SK-N-SH (cell line): ENCODE data around the gene TNFRSF12A. TPM values are rescaled to one million over a fixed set of nuclear protein-coding genes. Genes with fewer than 3 reads are reported as not detected.

Experiments
- CTCF ChIA-PET: fragments of 300-600, 350-600 bp; formaldehyde crosslinking; extraction: SDS; loops from one replicate; lab custom pipeline; 2021; lab: Yijun Ruan, JAX
- POLR2A ChIA-PET: fragments of 350-600 bp; sonication (Branson Sonifier 250); formaldehyde crosslinking; extraction: SDS; loops from one replicate; lab custom pipeline; 2020; ENCODE audit warnings: antibody characterized with exemption, inconsistent platforms; lab: Yijun Ruan, JAX
- DNase-seq: peaks from one replicate; pipeline ENCODE4 v3.0.0; 2012
- H2AFZ ChIP-seq: fragments of 200-600 bp; sonication (generic); 2 replicates; pipeline ENCODE4 v1.8.1; 2016; ENCODE audit warnings: antibody characterized with exemption, mild to moderate bottlenecking, low read depth
- H3F3A ChIP-seq: fragments of 200-600 bp; sonication (generic); replicated peaks from 2 replicates; pipeline ENCODE3; 2016; ENCODE audit warnings: antibody characterized with exemption, mild to moderate bottlenecking; ENCODE audit not compliant: insufficient read depth
- H3K27ac ChIP-seq, 2 experiments: fragments of 200-500 bp in 1 of 2; fragments of 200-600 bp in 1 of 2; sonication (Bioruptor generic) in 1 of 2; sonication (generic), shearing (Covaris generic) in 1 of 2; 2 replicates each; pipeline versions ENCODE4 v1.5.1 to v1.6.1; 2014 to 2016; ENCODE audit warnings: low read depth in 2 of 2, inconsistent platforms in 1 of 2, low read length in 1 of 2, mild to moderate bottlenecking in 1 of 2, mixed read lengths in 1 of 2
- H3K27me3 ChIP-seq: fragments of 200-600 bp; sonication (generic), shearing (Covaris generic); 2 replicates; pipeline ENCODE4 v1.6.1; 2016; ENCODE audit warnings: mixed run types; ENCODE audit not compliant: insufficient read depth
- H3K36me3 ChIP-seq, 2 experiments: fragments of 200-500 bp in 1 of 2; fragments of 200-600 bp in 1 of 2; sonication (Bioruptor generic) in 1 of 2; sonication (generic) in 1 of 2; replicated peaks in 1 of 2; 2 replicates each; pipeline versions ENCODE3 to v1.5.1; 2014 to 2016; ENCODE audit warnings: low read length in 1 of 2, mild to moderate bottlenecking in 1 of 2; ENCODE audit not compliant: insufficient read depth in 2 of 2, control insufficient read depth in 1 of 2
- H3K4me1 ChIP-seq, 2 experiments: fragments of 200-500 bp in 1 of 2; fragments of 200-600 bp in 1 of 2; sonication (Bioruptor generic) in 1 of 2; sonication (generic), shearing (Covaris generic) in 1 of 2; 2 replicates each; pipeline versions ENCODE4 v1.5.1 to v1.6.1; 2014 to 2016; ENCODE audit warnings: low read depth in 1 of 2, low read length in 1 of 2, mixed run types in 1 of 2; ENCODE audit not compliant: insufficient read depth in 2 of 2, control insufficient read depth in 1 of 2
- H3K4me2 ChIP-seq: fragments of 200-600 bp; sonication (generic), shearing (Covaris generic); 2 replicates; pipeline ENCODE4 v1.6.1; 2017; ENCODE audit warnings: mixed run types
- H3K4me3 ChIP-seq, 2 experiments: fragments of 200-500 bp in 1 of 2; fragments of 200-600 bp in 1 of 2; sonication (Bioruptor generic) in 1 of 2; sonication (generic), shearing (Covaris generic) in 1 of 2; 2 replicates each; pipeline versions ENCODE4 v1.5.1 to v1.8.1; 2014 to 2016; ENCODE audit warnings: low read depth in 2 of 2, inconsistent platforms in 1 of 2, low read length in 1 of 2, mild to moderate bottlenecking in 1 of 2, mixed read lengths in 1 of 2, moderate library complexity in 1 of 2
- H3K79me2 ChIP-seq: fragments of 200-600 bp; sonication (generic); 2 replicates; pipeline ENCODE4 v1.8.1; 2017; ENCODE audit warnings: mild to moderate bottlenecking; ENCODE audit not compliant: insufficient read depth
- H3K9ac ChIP-seq: fragments of 200-600 bp; sonication (generic); 2 replicates; pipeline ENCODE4 v1.6.1; 2017; ENCODE audit warnings: mixed run types
- H3K9me2 ChIP-seq: fragments of 200-600 bp; sonication (generic); 2 replicates; pipeline ENCODE4 v1.6.1; 2017; ENCODE audit warnings: mixed run types
- H3K9me3 ChIP-seq: fragments of 200-600 bp; sonication (generic); 2 replicates; pipeline ENCODE4 v1.6.1; 2017; ENCODE audit warnings: mixed run types, mild to moderate bottlenecking, moderate library complexity
- H4K20me1 ChIP-seq: fragments of 200-600 bp; sonication (generic); 2 replicates; pipeline ENCODE4 v1.6.1; 2017; ENCODE audit warnings: mild to moderate bottlenecking, mixed run types; ENCODE audit not compliant: insufficient read depth
- CTCF ChIP-seq: fragments of 200-600 bp; sonication (generic); IDR thresholded peaks from 2 replicates; pipeline ENCODE4 v1.6.1; 2017; ENCODE audit warnings: antibody characterized with exemption, mild to moderate bottlenecking, moderate library complexity
- ELF1 ChIP-seq: IDR thresholded peaks from 2 replicates; pipeline ENCODE4 v1.4.0; 2012
- EP300 ChIP-seq, 2 experiments: IDR thresholded peaks; 2 replicates each; pipeline versions ENCODE4 v1.4.0 to v1.6.1; 2012; ENCODE audit warnings: borderline replicate concordance in 1 of 2, low read depth in 1 of 2, low read length in 1 of 2
- EZH2phosphoT487 ChIP-seq: fragments of 200-600 bp; sonication (generic); IDR thresholded peaks from 2 replicates; pipeline ENCODE4 v1.6.1; 2017; ENCODE audit warnings: low read depth, mixed run types, mild to moderate bottlenecking, antibody characterized with exemption, moderate library complexity, borderline replicate concordance
- FOSL2 ChIP-seq: IDR thresholded peaks from 2 replicates; pipeline ENCODE4 v1.4.0; 2012; ENCODE audit warnings: low read depth, mild to moderate bottlenecking, moderate library complexity, borderline replicate concordance
- FOXJ3 ChIP-seq: sonication (generic); formaldehyde crosslinking; IDR thresholded peaks from 2 replicates; pipeline ENCODE4 v1.5.1; 2020; ENCODE audit warnings: mild to moderate bottlenecking, missing genetic modification reagents
- GATA2 ChIP-seq: sonication (generic); formaldehyde crosslinking; IDR thresholded peaks from 2 replicates; pipeline ENCODE4 v1.5.0; 2020; ENCODE audit warnings: mild to moderate bottlenecking, missing genetic modification reagents
- MAX ChIP-seq: IDR thresholded peaks from 2 replicates; pipeline ENCODE4 v1.4.0; 2012; ENCODE audit warnings: low read depth
- MEF2A ChIP-seq: IDR thresholded peaks from 2 replicates; pipeline ENCODE4 v1.4.0; 2012; ENCODE audit warnings: low read depth, borderline replicate concordance
- MXI1 ChIP-seq: IDR thresholded peaks from 2 replicates; pipeline ENCODE4 v1.6.1; 2012; ENCODE audit warnings: mild to moderate bottlenecking, low read depth, low read length, improper control_type of control experiment
- NFIC ChIP-seq: IDR thresholded peaks from 2 replicates; pipeline ENCODE4 v1.4.0; 2012; ENCODE audit warnings: borderline replicate concordance
- PBX3 ChIP-seq: IDR thresholded peaks from 2 replicates; pipeline ENCODE4; 2012
- POLR2AphosphoS5 ChIP-seq: IDR thresholded peaks from 2 replicates; pipeline ENCODE4 v1.6.1; 2012; ENCODE audit warnings: low read depth, low read length
- REST ChIP-seq: IDR thresholded peaks from 2 replicates; pipeline ENCODE4 v1.6.1; 2012; ENCODE audit warnings: mild to moderate bottlenecking, low read depth, low read length, moderate library complexity
- RFX5 ChIP-seq: IDR thresholded peaks from 2 replicates; pipeline ENCODE4 v1.6.1; 2012; ENCODE audit warnings: mild to moderate bottlenecking, improper control_type of control experiment, low read length
- RXRA ChIP-seq: IDR thresholded peaks from 2 replicates; pipeline ENCODE4 v1.4.0; 2012; ENCODE audit warnings: low read depth, mild to moderate bottlenecking, borderline replicate concordance
- SIN3A ChIP-seq: IDR thresholded peaks from 2 replicates; pipeline ENCODE4 v1.6.1; 2012; ENCODE audit warnings: low read depth, mild to moderate bottlenecking, low read length, moderate library complexity, borderline replicate concordance
- TCF12 ChIP-seq: IDR thresholded peaks from 2 replicates; pipeline ENCODE4 v1.4.0; 2012
- TEAD4 ChIP-seq: IDR thresholded peaks from 2 replicates; pipeline ENCODE4 v1.4.0; 2012; ENCODE audit warnings: mild to moderate bottlenecking, borderline replicate concordance; ENCODE audit not compliant: insufficient read depth
- WGBS: methylation state at CpG from one replicate; pipeline ENCODE4 v1.1.6; 2017; ENCODE audit warnings: low lambda C conversion rate; 5-methylcytosine and 5-hydroxymethylcytosine counted together
- polyA plus RNA-seq, 3 experiments: library from polyadenylated mRNA; depleted of rRNA; stranded (reverse); fragments of >200 nt; gene quantifications; 2 replicates each; pipeline ENCODE4 v1.2.3, GENCODE V29; 2012

Gene TNFRSF12A
- polyA plus RNA-seq, 1 of the 3 experiments (the other 2 are of a cell fraction): 374 TPM

GRCh38 chr16:3038896-3039295 is 18.7 kb downstream of the TNFRSF12A start:
- peaks cover 83% of the 10 kb centered on the region for H3K27me3 ChIP-seq
- no peaks in the 10 kb centered on the region for H3K4me1 ChIP-seq
- no peak overlapping the region for H2AFZ ChIP-seq
- no peak overlapping the region for H3K9ac ChIP-seq
- no peaks in the 10 kb centered on the region for H3K9me2 ChIP-seq
- H3K79me2 ChIP-seq: no peaks in the 10 kb centered on the region
- H3K4me2 ChIP-seq: no peak overlapping the region
- no peaks in the 10 kb centered on the region for H3K36me3 ChIP-seq
- ChIA-PET POLR2A (no interaction called here), CTCF (interaction anchor here (1.1 to 8.5 kb wide), 5 partner anchors 7 to 93 kb away, joined by 3 to 141 read pairs (median 3); no protein-coding TSS in a partner anchor)
- 75% methylated on average over 2 of the region's 5 CpGs for WGBS
- H3F3A ChIP-seq: no peaks in the 10 kb centered on the region
- TF ChIP-seq TCF12: no peak
- no peak for TF ChIP-seq EP300 (IDR thresholded peaks at IDR 0.05; ENCODE audit: borderline replicate concordance in 1 of 2, low read depth in 1 of 2, low read length in 1 of 2)
- no peak for TF ChIP-seq MXI1
- TF ChIP-seq ELF1: no peak
- TF ChIP-seq EZH2phosphoT487: no peak
- no peak for TF ChIP-seq REST
- no peak for TF ChIP-seq FOXJ3 (CRISPR knock-in tag)
- no peak for TF ChIP-seq NFIC
- TF ChIP-seq MEF2A: no peak
- no peak for TF ChIP-seq POLR2AphosphoS5
- no peak for TF ChIP-seq PBX3
- no peak for TF ChIP-seq RXRA
- no peaks in the 10 kb centered on the region for H3K9me3 ChIP-seq
- no peak overlapping the region for H3K27ac ChIP-seq
- no peaks in the 10 kb centered on the region for H4K20me1 ChIP-seq
- H3K4me3 ChIP-seq: no peak overlapping the region
- no peak for DNase-seq

GRCh38 chr16:3042376-3042775 is 22.2 kb downstream of the TNFRSF12A start:
- Histone ChIP-seq H3F3A (peaks cover 4% of the 10 kb centered on the region), H3K9me2 (no peaks in the 10 kb centered on the region), H3K27me3 (peaks cover 84% of the 10 kb centered on the region), H3K4me1 (no peaks in the 10 kb centered on the region; a peak in 1 of 4 replicates), H3K27ac (no peak overlapping the region), H3K9ac (no peak overlapping the region)
- POLR2A ChIA-PET: interaction anchor here (1.0 kb wide), 1 partner anchor 13 kb away, joined by 5 read pairs; no protein-coding TSS in a partner anchor
- TF ChIP-seq RXRA: no peak
- TF ChIP-seq TEAD4: no peak
- no peak for TF ChIP-seq NFIC
- no peak for TF ChIP-seq FOSL2
- no peak for TF ChIP-seq MAX
- no peak for TF ChIP-seq GATA2
- TF ChIP-seq CTCF: no peak
- no peak for TF ChIP-seq SIN3A
- TF ChIP-seq EZH2phosphoT487: no peak
- TF ChIP-seq RFX5: no peak
- TF ChIP-seq, all 33 proteins: peak for 0
- H3K36me3 ChIP-seq: no peaks in the 10 kb centered on the region
- WGBS: 68% methylated on average over 3 of the region's 3 CpGs
- no peak overlapping the region for H2AFZ ChIP-seq
- H3K4me2 ChIP-seq: no peak overlapping the region
- no peaks in the 10 kb centered on the region for H4K20me1 ChIP-seq
- H3K4me3 ChIP-seq: no peak overlapping the region
- H3K9me3 ChIP-seq: no peaks in the 10 kb centered on the region
- CTCF ChIA-PET: interaction anchor here (1.3 to 8.5 kb wide), 2 partner anchors 11 to 17 kb away, joined by 8 to 141 read pairs; no protein-coding TSS in a partner anchor
- no peaks in the 10 kb centered on the region for H3K79me2 ChIP-seq
- DNase-seq: no peak
